Stimulated activated CD4-positive, alpha-beta T cell treated with anti-CD3 and anti-CD28 coated beads, Interleukin-12 subunit alpha, Interleukin-12 subunit beta, amount 100 ng/mL, for 4 hours (primary cell): Measurements from ENCODE around the gene CCDC124.
"Not testable (repeated sequence)": the region's sequence is repeated elsewhere in the genome, so short reads cannot be mapped to it uniquely, and the experiment has no call there.

Experiments
- DNase-seq: peaks from one replicate; pipeline ENCODE4 v3.0.0-alpha.2; 2020

CCDC124 gene

GRCh38 chr19:17954401-17954800, 21.6 kb downstream of the CCDC124 start:
- no peak for DNase-seq

- DNase-seq: no peak
These were observed 24.5 kb downstream of the CCDC124 start for GRCh38 chr19:17957149-17957849.

- no peak for DNase-seq
These were observed 25.1 kb downstream of the CCDC124 start for GRCh38 chr19:17957885-17958284.

- no peak for DNase-seq
These were observed 31.3 kb downstream of the CCDC124 start for GRCh38 chr19:17963936-17964691.

- DNase-seq: no peak
These were observed 32.7 kb downstream of the CCDC124 start for GRCh38 chr19:17965370-17966128.

GRCh38 chr19:17966129-17966483, 33.3 kb downstream of the CCDC124 start:
- DNase-seq: no peak

GRCh38 chr19:17966550-17967256, 33.9 kb downstream of the CCDC124 start, which contains the start of gene KCNN1:
TSS of gene KCNN1 (plus strand) at chr19:17967107. CDS start at chr19:17973889, 6,782 bp downstream.
- DNase-seq: no peak

GRCh38 chr19:17967257-17968051, 34.6 kb downstream of the CCDC124 start:
- no peak for DNase-seq

GRCh38 chr19:17968362-17968761, 35.5 kb downstream of the CCDC124 start:
- no peak for DNase-seq

- DNase-seq: no peak
These were observed 36.4 kb downstream of the CCDC124 start for GRCh38 chr19:17969096-17969792.

GRCh38 chr19:17972230-17972629, 39.4 kb downstream of the CCDC124 start:
- DNase-seq: no peak

GRCh38 chr19:17973759-17974158, 40.9 kb downstream of the CCDC124 start:
- no peak for DNase-seq

GRCh38 chr19:17974551-17974950, 41.7 kb downstream of the CCDC124 start:
- DNase-seq: no peak

GRCh38 chr19:17975032-17975431, 42.2 kb downstream of the CCDC124 start:
- DNase-seq: no peak

GRCh38 chr19:17977021-17977420, 44.2 kb downstream of the CCDC124 start:
- DNase-seq: no peak

GRCh38 chr19:17977488-17977887, 44.7 kb downstream of the CCDC124 start:
- no peak for DNase-seq

GRCh38 chr19:17981611-17982010, 48.8 kb downstream of the CCDC124 start:
- no peak for DNase-seq

GRCh38 chr19:17982430-17982829, 49.6 kb downstream of the CCDC124 start:
- no peak for DNase-seq

GRCh38 chr19:17985037-17985818, 52.4 kb downstream of the CCDC124 start:
- DNase-seq: no peak

GRCh38 chr19:17986569-17986968, 53.8 kb downstream of the CCDC124 start:
- not testable (repeated sequence) for DNase-seq

- no peak for DNase-seq
These were observed 55.3 kb downstream of the CCDC124 start for GRCh38 chr19:17988161-17988560.
